Measurements from ENCODE around the gene ARMC7.

GRCh38 chr17:75075597-75076336 lies 34.0 kb upstream of the ARMC7 start:
- TF ChIP-seq POLR2A (IDR thresholded peaks at IDR 0.05) (no peak), CTCF (IDR thresholded peaks at IDR 0.05) (no peak)
